ENCODE measurements around the gene PRCD. TPM values are rescaled to one million over a fixed set of nuclear protein-coding genes. Genes with fewer than 3 reads are reported as not detected.
"Not testable (repeated sequence)": the region's sequence is repeated elsewhere in the genome, so short reads cannot be mapped to it uniquely, and the experiment has no call there.

Gene PRCD
- polyA plus RNA-seq, 1 donor (not counting 4 experiments of a cell fraction or from before 2014, with no cell fraction given), result 1.2 TPM

- dilution Hi-C loops (cut with MboI; ENCODE audit: extremely low pct_ligation_motif_present, low sequenced_read_pairs); H3K27ac ChIP-seq (ENCODE audit: control insufficient read depth, insufficient read depth, low read length); H3K4me3 ChIP-seq (ENCODE audit: control insufficient read depth in 2 of 3, extremely low read depth in 1 of 3, insufficient read depth in 2 of 3, low read depth in 1 of 3, low read length in 3 of 3); H4K20me1 ChIP-seq (ENCODE audit: control insufficient read depth, extremely low read depth, insufficient read depth, low read length); H3K27me3 ChIP-seq (ENCODE audit: control insufficient read depth, extremely low read depth, insufficient read depth, low read length); H3K9ac ChIP-seq (ENCODE audit: control insufficient read depth, extremely low read depth, insufficient read depth, low read length); DNase-seq (ENCODE audit: low read depth, low spot score); H3K9me1 ChIP-seq (ENCODE audit: control insufficient read depth, extremely low read depth, insufficient read depth, low read length); H2AFZ ChIP-seq (ENCODE audit: control insufficient read depth, low read length); H3K4me2 ChIP-seq (ENCODE audit: control insufficient read depth, extremely low read depth, insufficient read depth, low read depth, low read length); FAIRE-seq; H3K9me3 ChIP-seq (ENCODE audit: control insufficient read depth, low read depth, low read length); H3K36me3 ChIP-seq (ENCODE audit: control insufficient read depth in 2 of 2, extremely low read depth in 1 of 2, insufficient read depth in 2 of 2, low read length in 2 of 2); H3K79me2 ChIP-seq (ENCODE audit: control insufficient read depth, insufficient read depth, low read length): not testable (repeated sequence)
- peaks cover 44% of the 10 kb centered on the region for H3K4me1 ChIP-seq (ENCODE audit: control insufficient read depth, extremely low read depth, insufficient read depth, low read length)
Observed at GRCh38 chr17:76527016-76527415, 12.8 kb upstream of the PRCD start.

- no peak overlapping the region for H3K27ac ChIP-seq (ENCODE audit: control insufficient read depth, insufficient read depth, low read length)
- DNase-seq (ENCODE audit: low read depth, low spot score) (no peak), FAIRE-seq (no peak)
- no peaks in the 10 kb centered on the region for H3K9me1 ChIP-seq (ENCODE audit: control insufficient read depth, extremely low read depth, insufficient read depth, low read length)
- TF ChIP-seq CTCF (optimal IDR thresholded peaks at IDR 0.05 in 1 of 3, IDR thresholded peaks at IDR 0.05 in 1 of 3, conservative IDR thresholded peaks at IDR 0.05 in 1 of 3; ENCODE audit: extremely low read depth in 1 of 3, insufficient read depth in 2 of 3, low read length in 3 of 3), result no peak
- TF ChIP-seq EZH2 (IDR thresholded peaks at IDR 0.05; ENCODE audit: low read length), result no peak
- H3K36me3 ChIP-seq (ENCODE audit: control insufficient read depth in 2 of 2, extremely low read depth in 1 of 2, insufficient read depth in 2 of 2, low read length in 2 of 2), result no peaks in the 10 kb centered on the region
- H3K27me3 ChIP-seq (ENCODE audit: control insufficient read depth, extremely low read depth, insufficient read depth, low read length), result no peaks in the 10 kb centered on the region
- H3K79me2 ChIP-seq (ENCODE audit: control insufficient read depth, insufficient read depth, low read length), result no peaks in the 10 kb centered on the region
- no peaks in the 10 kb centered on the region for H4K20me1 ChIP-seq (ENCODE audit: control insufficient read depth, extremely low read depth, insufficient read depth, low read length)
- H3K9me3 ChIP-seq (ENCODE audit: control insufficient read depth, low read depth, low read length), result no peaks in the 10 kb centered on the region
- no peak overlapping the region for H3K4me2 ChIP-seq (ENCODE audit: control insufficient read depth, extremely low read depth, insufficient read depth, low read depth, low read length)
- no peak overlapping the region for H3K9ac ChIP-seq (ENCODE audit: control insufficient read depth, extremely low read depth, insufficient read depth, low read length)
- H2AFZ ChIP-seq (ENCODE audit: control insufficient read depth, low read length), result no peak overlapping the region
- H3K4me3 ChIP-seq (ENCODE audit: control insufficient read depth in 2 of 3, extremely low read depth in 1 of 3, insufficient read depth in 2 of 3, low read depth in 1 of 3, low read length in 3 of 3), result no peak overlapping the region
- peaks cover 48% of the 10 kb centered on the region for H3K4me1 ChIP-seq (ENCODE audit: control insufficient read depth, extremely low read depth, insufficient read depth, low read length)
- dilution Hi-C loops (cut with MboI; ENCODE audit: extremely low pct_ligation_motif_present, low sequenced_read_pairs), result no loop called here
Observed at GRCh38 chr17:76527430-76528111, 12.3 kb upstream of the PRCD start.

GRCh38 chr17:76528156-76528527 is 11.7 kb upstream of the PRCD start:
- FAIRE-seq, result no peak
- Histone ChIP-seq H3K4me1 (ENCODE audit: control insufficient read depth, extremely low read depth, insufficient read depth, low read length) (peaks cover 50% of the 10 kb centered on the region), H3K4me3 (ENCODE audit: control insufficient read depth in 2 of 3, extremely low read depth in 1 of 3, insufficient read depth in 2 of 3, low read depth in 1 of 3, low read length in 3 of 3) (no peak overlapping the region), H3K9me3 (ENCODE audit: control insufficient read depth, low read depth, low read length) (no peaks in the 10 kb centered on the region), H3K36me3 (ENCODE audit: control insufficient read depth in 2 of 2, extremely low read depth in 1 of 2, insufficient read depth in 2 of 2, low read length in 2 of 2) (no peaks in the 10 kb centered on the region), H3K4me2 (ENCODE audit: control insufficient read depth, extremely low read depth, insufficient read depth, low read depth, low read length) (no peak overlapping the region), H3K9ac (ENCODE audit: control insufficient read depth, extremely low read depth, insufficient read depth, low read length) (no peak overlapping the region), H4K20me1 (ENCODE audit: control insufficient read depth, extremely low read depth, insufficient read depth, low read length) (no peaks in the 10 kb centered on the region), H3K9me1 (ENCODE audit: control insufficient read depth, extremely low read depth, insufficient read depth, low read length) (no peaks in the 10 kb centered on the region), H3K79me2 (ENCODE audit: control insufficient read depth, insufficient read depth, low read length) (no peaks in the 10 kb centered on the region), H3K27ac (ENCODE audit: control insufficient read depth, insufficient read depth, low read length) (no peak overlapping the region), H3K27me3 (ENCODE audit: control insufficient read depth, extremely low read depth, insufficient read depth, low read length) (no peaks in the 10 kb centered on the region), H2AFZ (ENCODE audit: control insufficient read depth, low read length) (no peak overlapping the region)
- dilution Hi-C loops (cut with MboI; ENCODE audit: extremely low pct_ligation_motif_present, low sequenced_read_pairs), result no loop called here
- no peak for TF ChIP-seq EZH2 (IDR thresholded peaks at IDR 0.05; ENCODE audit: low read length)
- no peak for TF ChIP-seq CTCF (optimal IDR thresholded peaks at IDR 0.05 in 1 of 3, IDR thresholded peaks at IDR 0.05 in 1 of 3, conservative IDR thresholded peaks at IDR 0.05 in 1 of 3; ENCODE audit: extremely low read depth in 1 of 3, insufficient read depth in 2 of 3, low read length in 3 of 3)
- no peak for DNase-seq (ENCODE audit: low read depth, low spot score)

All from keratinocyte (primary cell).